Measurements from ENCODE around the gene MGMT. TPM values are rescaled to one million over a fixed set of nuclear protein-coding genes. Genes with fewer than 3 reads are reported as not detected.

Gene MGMT
- total and polyA plus RNA-seq, 2 of the 4 experiments (the other 2 are of a cell fraction), result 11.5 to 17.8 TPM

GRCh38 chr10:129707406-129708388, 240.7 kb downstream of the MGMT start:
- no TSS peak for BruUV-seq (replicated peaks)
- Histone ChIP-seq H4K8ac (ENCODE audit: low read depth in 2 of 2, low read length in 2 of 2) (no peak overlapping the region), H2AFZ (replicated peaks; ENCODE audit: low read length, poor library complexity) (peak overlapping the region; percentile 34), H2BK5ac (ENCODE audit: low read depth, low read length, poor library complexity, severe bottlenecking) (no peak overlapping the region), H3K18ac (ENCODE audit: low read depth, low read length) (no peak overlapping the region), H2AK9ac (replicated peaks; ENCODE audit: low read depth, low read length, poor library complexity) (no peak overlapping the region), H2BK15ac (ENCODE audit: low read depth, low read length) (no peak overlapping the region), H3K27me3 (ENCODE audit: control insufficient read depth, insufficient read depth, low read length) (no peaks in the 10 kb centered on the region), H3K36me3 (ENCODE audit: control insufficient read depth, insufficient read depth, low read length) (no peaks in the 10 kb centered on the region; the same call in 1 of the 2 replicates), H3K56ac (ENCODE audit: extremely low read depth, insufficient read depth, low read length) (no peak overlapping the region), H4K5ac (ENCODE audit: low read depth, low read length) (no peak overlapping the region), H2AK5ac (ENCODE audit: low read depth, low read length) (no peak overlapping the region), H3K9me3 (ENCODE audit: control insufficient read depth, insufficient read depth, low read length) (no peaks in the 10 kb centered on the region), H3K4ac (ENCODE audit: low read depth, low read length) (no peak overlapping the region), H3K4me2 (ENCODE audit: low read depth, low read length) (no peak overlapping the region), H3K9me1 (ENCODE audit: insufficient read depth, low read length) (no peaks in the 10 kb centered on the region), H4K20me1 (ENCODE audit: insufficient read depth, low read length) (no peaks in the 10 kb centered on the region), H2BK120ac (ENCODE audit: low read depth, low read length) (no peak overlapping the region), H3K4me1 (ENCODE audit: control insufficient read depth, insufficient read depth, low read length) (no peaks in the 10 kb centered on the region; the same call in 1 of the 2 replicates), H3K4me3 (ENCODE audit: insufficient read depth, low read depth, low read length) (no peak overlapping the region), H4K91ac (ENCODE audit: insufficient read depth, low read depth, low read length) (no peak overlapping the region), H3K79me1 (ENCODE audit: low read depth in 1 of 2, low read length in 2 of 2) (no peaks in the 10 kb centered on the region), H2BK20ac (ENCODE audit: low read depth, low read length) (no peak overlapping the region), H3K27ac (ENCODE audit: insufficient read depth, low read length) (no peak overlapping the region), H3K14ac (replicated peaks; ENCODE audit: low read depth, low read length) (no peak overlapping the region), H3K9ac (ENCODE audit: low read depth, low read length) (no peak overlapping the region), H3K23ac (ENCODE audit: low read depth, low read length) (no peak overlapping the region)
- in situ Hi-C loops (cut with MboI; ENCODE audit: low sequenced_read_pairs) (no loop called here), intact Hi-C loops (cut with micrococcal nuclease) (no loop called here), dilution Hi-C loops (cut with HindIII; ENCODE audit: low sequenced_read_pairs, unreplicated experiment) (no loop called here)
- no peak for TF ChIP-seq BHLHE40 (IDR thresholded peaks at IDR 0.05; ENCODE audit: low read depth, low read length)
- no peak for TF ChIP-seq ELK1 (IDR thresholded peaks at IDR 0.05; ENCODE audit: borderline replicate concordance, low read depth, low read length)
- TF ChIP-seq RCOR1 (IDR thresholded peaks at IDR 0.05; ENCODE audit: insufficient replicate concordance, low read length), result no peak
- TF ChIP-seq NFE2L2 (IDR thresholded peaks at IDR 0.05; ENCODE audit: low read depth, low read length), result no peak
- no peak for TF ChIP-seq RFX5 (IDR thresholded peaks at IDR 0.05; ENCODE audit: low read depth, low read length)
- TF ChIP-seq CTCF (conservative IDR thresholded peaks at IDR 0.05; ENCODE audit: low read depth, low read length), result no peak
- peak; percentile 56 for DNase-seq
- WGBS, 2 experiments (ENCODE audit: extremely low coverage in 2 of 2, insufficient read length in 1 of 2), result 92% methylated on average over 2 of the region's 37 CpGs; no CpG with 5 or more reads in 1 of the 2 experiments
- peak; percentile 42; the same call in 1 of the 2 replicates for ATAC-seq (ENCODE audit: low read depth)
- POLR2A ChIA-PET (ENCODE audit: unreplicated experiment), result no interaction called here
- CTCF ChIA-PET, result no interaction called here

All from IMR-90 (cell line).